ENCODE data around the gene FARSA. TPM values are rescaled to one million over a fixed set of nuclear protein-coding genes. Genes with fewer than 3 reads are reported as not detected.
A peak's percentile ranks its signal among the peaks of the same experiment; 100 is the strongest.
"Not testable (repeated sequence)": the region's sequence is repeated elsewhere in the genome, so short reads cannot be mapped to it uniquely, and the experiment has no call there.

The FARSA gene
- 10 to 100 TPM; 53.8 to 65.3 TPM for total RNA-seq
- 55.1 TPM for polyA plus RNA-seq (ENCODE audit: insufficient read depth, low read depth, low replicate concordance)
- long read RNA-seq, donor 1, transcript FARSA-201 (13 exons, 1,814 nt): major isoform, 25 of 36 reads
- long read RNA-seq, donor 1, partial matches to known transcripts: 10 of 36 reads
- long read RNA-seq, donor 1, other reads (novel, unspliced or antisense): 0 of 36 reads
- long read RNA-seq, donor 2, transcript FARSA-201 (13 exons, 1,814 nt): major isoform, 5 of 158 reads
- long read RNA-seq, donor 2, partial matches to known transcripts: 152 of 158 reads
- long read RNA-seq, donor 2, other reads (novel, unspliced or antisense): 0 of 158 reads

DNA sequence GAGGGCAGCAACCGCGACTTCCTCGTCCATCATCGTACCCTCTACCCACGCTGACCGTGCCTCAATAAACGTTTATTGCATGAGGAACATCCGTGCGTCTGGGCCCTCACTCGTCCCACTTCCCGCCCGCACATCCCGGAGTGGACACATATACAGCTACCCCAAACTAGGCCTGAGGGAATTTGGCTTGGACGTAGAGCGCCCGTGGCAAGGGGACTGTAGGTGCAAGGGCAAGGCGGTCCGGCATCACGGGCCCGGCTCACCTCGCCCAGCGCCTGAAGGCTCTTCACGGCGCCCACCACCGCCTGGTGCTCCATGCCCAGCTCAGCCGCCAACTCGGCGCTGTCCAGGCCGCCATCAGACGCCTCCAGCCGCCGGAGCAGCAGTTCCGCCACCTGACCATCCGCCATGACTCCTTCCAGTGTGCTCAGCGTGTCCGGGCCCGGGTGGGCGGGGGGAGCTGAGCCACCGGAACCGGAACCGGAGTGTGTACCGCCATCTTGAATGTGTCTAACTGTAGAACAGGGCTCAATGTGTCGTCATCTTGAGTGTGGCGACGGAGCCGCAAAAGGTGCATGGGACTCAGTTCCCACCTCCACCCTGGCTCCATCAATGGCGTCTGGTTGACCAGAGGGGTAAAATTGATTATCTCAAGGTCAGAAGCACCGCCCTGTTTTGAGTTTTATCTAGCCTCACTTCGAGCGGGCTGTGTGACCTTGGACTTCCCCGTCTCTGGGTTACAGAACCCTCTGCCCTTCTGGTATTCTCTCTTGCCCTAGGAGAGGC lies at the start of gene FARSA:
FARSA (minus strand) TSS at position 425 of the 786 bp plus-strand sequence; CDS start at position 410, 15 bp downstream.
- Histone ChIP-seq H3K36me3 (ENCODE audit: low read depth, missing control alignments) (no peaks in the 10 kb centered on the region), H3K27me3 (no peaks in the 10 kb centered on the region), H3K9me3 (no peaks in the 10 kb centered on the region), H3K4me1 (peaks cover 17% of the 10 kb centered on the region), H3K27ac (peak within 1 kb of the TSS; percentile 83 to 86), H3K4me3 (peak within 1 kb of the TSS; percentile 96)
- peak; percentile 98 for DNase-seq
- TF ChIP-seq POLR2A (IDR thresholded peaks at IDR 0.05): no peak
- TF ChIP-seq, protein P1, sequence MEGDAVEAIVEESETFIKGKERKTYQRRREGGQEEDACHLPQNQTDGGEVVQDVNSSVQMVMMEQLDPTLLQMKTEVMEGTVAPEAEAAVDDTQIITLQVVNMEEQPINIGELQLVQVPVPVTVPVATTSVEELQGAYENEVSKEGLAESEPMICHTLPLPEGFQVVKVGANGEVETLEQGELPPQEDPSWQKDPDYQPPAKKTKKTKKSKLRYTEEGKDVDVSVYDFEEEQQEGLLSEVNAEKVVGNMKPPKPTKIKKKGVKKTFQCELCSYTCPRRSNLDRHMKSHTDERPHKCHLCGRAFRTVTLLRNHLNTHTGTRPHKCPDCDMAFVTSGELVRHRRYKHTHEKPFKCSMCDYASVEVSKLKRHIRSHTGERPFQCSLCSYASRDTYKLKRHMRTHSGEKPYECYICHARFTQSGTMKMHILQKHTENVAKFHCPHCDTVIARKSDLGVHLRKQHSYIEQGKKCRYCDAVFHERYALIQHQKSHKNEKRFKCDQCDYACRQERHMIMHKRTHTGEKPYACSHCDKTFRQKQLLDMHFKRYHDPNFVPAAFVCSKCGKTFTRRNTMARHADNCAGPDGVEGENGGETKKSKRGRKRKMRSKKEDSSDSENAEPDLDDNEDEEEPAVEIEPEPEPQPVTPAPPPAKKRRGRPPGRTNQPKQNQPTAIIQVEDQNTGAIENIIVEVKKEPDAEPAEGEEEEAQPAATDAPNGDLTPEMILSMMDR (IDR thresholded peaks at IDR 0.05): no peak
- intact Hi-C loops (cut with DNase I; ENCODE audit: low total_unique reads): no loop called here
- WGBS, 2 donors: 0 to 1% methylated on average over 42 to 48 of the region's 51 CpGs

DNA sequence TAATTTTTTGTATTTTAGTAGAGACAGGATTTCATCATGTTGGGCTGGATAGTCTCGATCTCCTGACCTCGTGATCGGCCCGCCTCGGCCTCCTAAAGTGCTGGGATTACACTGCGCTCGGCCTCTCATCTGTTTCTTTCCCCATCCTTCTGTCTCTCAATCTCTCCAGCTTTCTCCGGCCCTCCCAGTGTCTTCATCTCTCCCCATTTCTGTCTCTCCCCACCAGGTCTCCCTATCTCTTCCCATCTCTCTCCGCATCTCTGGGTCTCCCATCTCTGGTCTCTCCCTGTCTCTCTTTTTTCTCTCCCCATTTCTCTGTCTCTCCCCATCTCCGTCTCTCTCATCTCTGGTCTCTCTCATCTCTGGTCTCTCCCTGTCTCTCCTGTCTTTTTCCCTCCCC lies 49.6 kb upstream of the FARSA start:
- H3K36me3 ChIP-seq (ENCODE audit: low read depth, missing control alignments): no peaks in the 10 kb centered on the region
- intact Hi-C loops (cut with DNase I; ENCODE audit: low total_unique reads): loop anchor here (5.0 kb wide), 1 partner anchor 79 kb away; no protein-coding TSS in a partner anchor
- peak overlapping the region; percentile 38 to 42 for H3K4me3 ChIP-seq
- H3K4me1 ChIP-seq: no peaks in the 10 kb centered on the region
- no peak for TF ChIP-seq POLR2A (IDR thresholded peaks at IDR 0.05)
- TF ChIP-seq, protein P1 (IDR thresholded peaks at IDR 0.05): no peak
- DNase-seq: no peak
- H3K27ac ChIP-seq: no peak overlapping the region
- WGBS, 2 donors: 36 to 53% methylated on average over 10 of the region's 10 CpGs
- H3K9me3 ChIP-seq: no peaks in the 10 kb centered on the region
- no peaks in the 10 kb centered on the region for H3K27me3 ChIP-seq

DNA sequence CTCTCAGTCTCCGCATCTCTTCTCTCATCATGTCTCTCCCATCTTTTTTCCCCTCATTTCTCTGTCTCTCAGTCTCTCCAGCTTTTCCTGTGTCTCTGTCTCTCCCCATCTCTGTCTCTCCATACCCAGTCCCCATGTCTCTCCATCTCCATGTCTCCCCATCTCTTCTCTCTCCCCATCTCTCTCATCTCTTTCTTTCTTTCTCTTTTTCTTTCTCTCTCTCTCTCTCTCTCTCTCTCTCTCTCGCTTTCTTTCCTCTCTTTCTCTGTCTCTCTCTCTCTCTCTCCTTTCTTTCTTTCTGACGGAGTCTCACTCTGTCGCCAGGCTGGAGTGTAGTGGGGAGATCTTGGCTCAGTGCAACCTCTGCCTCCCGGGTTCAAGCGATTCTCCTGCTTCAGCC lies 49.1 kb upstream of the FARSA start:
- Histone ChIP-seq H3K9me3 (no peaks in the 10 kb centered on the region), H3K4me3 (peak overlapping the region in 1 of 2 donors; percentile 38), H3K27ac (no peak overlapping the region), H3K4me1 (no peaks in the 10 kb centered on the region), H3K27me3 (no peaks in the 10 kb centered on the region), H3K36me3 (ENCODE audit: low read depth, missing control alignments) (no peaks in the 10 kb centered on the region)
- DNase-seq: no peak
- WGBS, 2 donors: 80 to 86% methylated on average over 6 of the region's 6 CpGs
- TF ChIP-seq, protein P1 (IDR thresholded peaks at IDR 0.05): no peak
- no peak for TF ChIP-seq POLR2A (IDR thresholded peaks at IDR 0.05)
- intact Hi-C loops (cut with DNase I; ENCODE audit: low total_unique reads): loop anchor here (5.0 kb wide), 1 partner anchor 80 kb away; no protein-coding TSS in a partner anchor

DNA sequence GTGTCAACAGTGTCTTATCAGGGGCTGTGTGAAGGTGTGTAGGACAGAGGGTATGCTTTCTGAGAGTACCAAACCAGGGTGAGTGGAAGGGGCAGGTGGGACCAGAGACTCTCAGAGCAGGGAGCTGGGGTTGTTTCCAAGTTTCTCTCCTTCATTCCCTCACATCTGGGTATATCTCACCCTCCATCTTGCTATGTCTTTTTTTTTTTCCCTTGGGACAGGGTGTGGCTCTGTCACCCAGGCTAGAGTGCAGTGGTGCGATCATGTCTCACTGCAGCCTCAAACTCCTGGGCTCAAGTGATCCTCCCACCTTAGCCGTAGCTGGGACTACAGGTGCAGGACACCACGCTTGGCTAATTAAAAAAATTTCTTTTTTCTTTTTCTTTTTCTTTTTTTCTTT lies 46.5 kb upstream of the FARSA start:
- H3K9me3 ChIP-seq: no peaks in the 10 kb centered on the region
- H3K27me3 ChIP-seq: no peaks in the 10 kb centered on the region
- intact Hi-C loops (cut with DNase I; ENCODE audit: low total_unique reads): loop anchor here (5.0 kb wide), 1 partner anchor 82 kb away; no protein-coding TSS in a partner anchor
- no peak for DNase-seq
- no peaks in the 10 kb centered on the region for H3K4me1 ChIP-seq
- H3K36me3 ChIP-seq (ENCODE audit: low read depth, missing control alignments): no peaks in the 10 kb centered on the region
- TF ChIP-seq POLR2A (IDR thresholded peaks at IDR 0.05): no peak
- TF ChIP-seq, protein P1 (IDR thresholded peaks at IDR 0.05): no peak
- H3K27ac ChIP-seq: no peak overlapping the region
- no peak overlapping the region for H3K4me3 ChIP-seq
- WGBS, 2 donors: 89 to 95% methylated on average over 3 of the region's 3 CpGs

DNA sequence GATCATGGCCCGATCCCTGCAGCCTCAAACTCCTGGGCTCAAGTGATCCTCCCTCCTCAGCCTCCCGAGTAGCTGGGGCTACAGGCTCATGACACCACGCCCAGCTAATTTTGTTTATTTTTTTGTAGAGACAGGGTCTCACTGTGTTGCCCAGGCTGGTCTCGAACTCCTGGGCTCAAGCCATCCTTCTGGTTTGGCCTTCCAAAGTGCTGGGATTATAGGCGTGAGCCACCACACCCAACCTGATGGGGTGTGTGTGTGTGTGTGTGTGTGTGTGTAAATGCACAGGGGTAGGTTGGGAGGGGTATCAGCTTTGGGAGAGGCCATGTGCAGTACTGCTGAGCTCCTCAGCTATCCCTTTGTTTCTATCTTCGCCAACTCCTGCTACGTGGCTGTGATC lies 42.6 kb upstream of the FARSA start:
- H3K4me1 ChIP-seq; H3K27me3 ChIP-seq; H3K27ac ChIP-seq; H3K4me3 ChIP-seq; H3K9me3 ChIP-seq; DNase-seq; H3K36me3 ChIP-seq (ENCODE audit: low read depth, missing control alignments); intact Hi-C loops (cut with DNase I; ENCODE audit: low total_unique reads): not testable (repeated sequence)
- WGBS, 2 donors: 84 to 90% methylated on average over 7 of the region's 7 CpGs
